Transverse colon (tissue), 4 donors: Measurements from ENCODE around the gene INMT. TPM values are rescaled to one million over a fixed set of nuclear protein-coding genes. Genes with fewer than 3 reads are reported as not detected.

ENCODE experiments used
- DNase-seq: peaks from one replicate; pipeline ENCODE4 v3.0.0-alpha.2; 2019
- H3K27ac ChIP-seq, 4 donors: fragments of 200-600 bp; sonication (generic); 2 replicates each; pipeline ENCODE4 v1.5.1; 2016 to 2018; ENCODE audit warnings: inconsistent platforms in 4 of 4
- H3K27me3 ChIP-seq: fragments of 200-600 bp; sonication (generic); 2 replicates; pipeline ENCODE4 v1.5.1; 2017; ENCODE audit warnings: inconsistent platforms
- H3K36me3 ChIP-seq, 4 donors: fragments of 200-600 bp; sonication (generic); 2 replicates each; pipeline ENCODE4 v1.5.1; 2017 to 2019; ENCODE audit warnings: inconsistent platforms in 4 of 4
- H3K4me1 ChIP-seq, 4 donors: fragments of 200-600 bp; sonication (generic); 2 replicates each; pipeline ENCODE4 v1.5.1; 2017 to 2020; ENCODE audit warnings: inconsistent platforms in 4 of 4
- H3K4me3 ChIP-seq, 4 donors: fragments of 200-600 bp; sonication (generic); 1 replicate in 1 of 4; 2 replicates in 3 of 4; pipeline versions ENCODE4 v1.5.1 to v1.6.1; 2017 to 2019; ENCODE audit warnings: inconsistent platforms in 4 of 4
- H3K9me3 ChIP-seq, 2 donors: fragments of 200-600 bp; sonication (generic); 2 replicates each; pipeline ENCODE4 v1.5.1; 2017 to 2019; ENCODE audit warnings: inconsistent platforms in 2 of 2
- CTCF ChIP-seq, 5 experiments: fragments of 200-600 bp in 3 of 5; fragments of 450-650 bp in 2 of 5; sonication (generic) in 3 of 5; IDR thresholded peaks; 1 replicate in 2 of 5; 2 replicates in 3 of 5; pipeline ENCODE4 v1.5.1; 2016 to 2017; ENCODE audit warnings: antibody characterized with exemption in 5 of 5, inconsistent platforms in 3 of 5, mild to moderate bottlenecking in 2 of 5, moderate library complexity in 1 of 5
- EP300 ChIP-seq: sonication (generic); formaldehyde crosslinking; IDR thresholded peaks from one replicate; pipeline ENCODE4 v1.6.1; 2017; ENCODE audit warnings: antibody characterized with exemption, low read depth
- POLR2A ChIP-seq: fragments of 450-650 bp; IDR thresholded peaks from one replicate; pipeline ENCODE4 v1.6.1; 2016; ENCODE audit warnings: antibody characterized with exemption, mild to moderate bottlenecking, moderate library complexity
- POLR2AphosphoS5 ChIP-seq, 3 donors: sonication (generic); formaldehyde crosslinking; IDR thresholded peaks; one replicate each; pipeline ENCODE4 v1.6.1; 2016; ENCODE audit warnings: antibody characterized with exemption in 3 of 3
- WGBS, 2 donors: methylation state at CpG; one replicate each; pipeline ENCODE4 v1.1.5; 2018; ENCODE audit warnings: low coverage in 1 of 2; 5-methylcytosine and 5-hydroxymethylcytosine counted together
- in situ Hi-C, 4 donors: fragments of 200-750 bp; cut with MboI; loops; one replicate each; pipeline versions ENCODE4 v1.15.0 to v1.15.1; 2017; ENCODE audit warnings: low sequenced_read_pairs in 3 of 4, low pct_ligation_motif_present in 1 of 4, low pct_unique_long_range_greater_than_20kb in 1 of 4
- intact Hi-C: fragments of 100-400 bp; cut with DNase I; formaldehyde crosslinking; loops from one replicate; pipeline ENCODE4 v1.15.1; 2023; ENCODE audit warnings: low total_unique reads
- total RNA-seq, 4 donors: library from RNA; depleted of rRNA; stranded (reverse); fragments of >200 nt; gene quantifications; one replicate each; pipeline ENCODE4 v1.1.0, GENCODE V29; 2016

Gene INMT
- total RNA-seq, 4 donors from 2014 or later, result 3.8 to 15.5 (median 8.7) TPM

GRCh38 chr7:30750683-30751650 lies 968 bp upstream of the INMT start:
- in situ Hi-C loops, result no loop called here
- H3K4me1 ChIP-seq, result peaks cover 16 to 37% (median 30%) of the 10 kb centered on the region in 4 donors

GRCh38 chr7:30752484-30752883 lies 549 bp downstream of the INMT start:
- 85% methylated on average over 6 of the region's 6 CpGs; no CpG with 5 or more reads in 1 of the 2 donors for WGBS, 2 donors
- Histone ChIP-seq H3K27ac (peak overlapping the region; percentile 75 to 83 (median 80)), H3K36me3 (no peaks in the 10 kb centered on the region), H3K4me1 (peaks cover 16 to 37% (median 30%) of the 10 kb centered on the region in 4 donors), H3K4me3 (peak overlapping the region in 2 of 4 donors; percentile 14), H3K27me3 (no peaks in the 10 kb centered on the region), H3K9me3 (no peaks in the 10 kb centered on the region)
- no peak for DNase-seq
- intact Hi-C loops (no loop called here), in situ Hi-C loops (no loop called here)
- TF ChIP-seq POLR2AphosphoS5 (IDR thresholded peaks at IDR 0.05) (no peak), POLR2A (no peak), EP300 (no peak), CTCF (IDR thresholded peaks at IDR 0.05) (no peak)

More at GRCh38 chr7:30750683-30751650, 968 bp upstream of the INMT start:
- WGBS, 2 donors, result 8 to 53% methylated on average over 2 to 16 of the region's 16 CpGs
- no peak for TF ChIP-seq CTCF (IDR thresholded peaks at IDR 0.05)
- TF ChIP-seq POLR2AphosphoS5 (IDR thresholded peaks at IDR 0.05), result peak in 2 of 3 donors; percentile 54 to 60
- intact Hi-C loops, result no loop called here
- Histone ChIP-seq H3K9me3 (no peaks in the 10 kb centered on the region), H3K36me3 (no peaks in the 10 kb centered on the region), H3K4me3 (no peak overlapping the region), H3K27ac (peak overlapping the region; percentile 75 to 83 (median 80)), H3K27me3 (no peaks in the 10 kb centered on the region)
- DNase-seq, result peak; percentile 62

- H3K27me3 ChIP-seq, result no peaks in the 10 kb centered on the region
- peak overlapping the region; percentile 75 to 83 (median 80) for H3K27ac ChIP-seq
- no peaks in the 10 kb centered on the region for H3K36me3 ChIP-seq
- no peaks in the 10 kb centered on the region for H3K9me3 ChIP-seq
- in situ Hi-C loops, result no loop called here
- WGBS, 2 donors, result 30 to 57% methylated on average over 1 to 5 of the region's 5 CpGs
- H3K4me3 ChIP-seq, result peak overlapping the region in 2 of 4 donors; percentile 14
- TF ChIP-seq POLR2AphosphoS5 (IDR thresholded peaks at IDR 0.05) (peak in 1 of 3 donors; percentile 14), POLR2A (no peak)
- intact Hi-C loops, result no loop called here
- peak; percentile 52 for DNase-seq
- H3K4me1 ChIP-seq, result peaks cover 16 to 37% (median 30%) of the 10 kb centered on the region in 4 donors
Measured at GRCh38 chr7:30752979-30753378, 1.0 kb downstream of the INMT start.

- no peak overlapping the region for H3K4me3 ChIP-seq
- no peak for DNase-seq
- 70 to 87% methylated on average over 6 of the region's 6 CpGs for WGBS, 2 donors
- no peaks in the 10 kb centered on the region for H3K27me3 ChIP-seq
- H3K36me3 ChIP-seq, result no peaks in the 10 kb centered on the region
- in situ Hi-C loops, result no loop called here
- no peaks in the 10 kb centered on the region for H3K9me3 ChIP-seq
- H3K4me1 ChIP-seq, result peaks cover 16 to 37% (median 30%) of the 10 kb centered on the region in 4 donors
- intact Hi-C loops, result no loop called here
- TF ChIP-seq EP300, result no peak
- TF ChIP-seq CTCF (IDR thresholded peaks at IDR 0.05), result no peak
- TF ChIP-seq POLR2AphosphoS5 (IDR thresholded peaks at IDR 0.05), result no peak
- no peak for TF ChIP-seq POLR2A
- H3K27ac ChIP-seq, result no peak overlapping the region
Measured at GRCh38 chr7:30754315-30754877, 2.5 kb downstream of the INMT start.
